Pancreas (tissue), 10 donors: ENCODE measurements around the gene SLC35E1. TPM values are rescaled to one million over a fixed set of nuclear protein-coding genes. Genes with fewer than 3 reads are reported as not detected.

Experiments
- ATAC-seq, 4 donors: fragments of 200-7000 bp; cut with Tn5 transposase; one replicate each; pipeline versions ENCODE4 v1.8.0 to v1.9.1; 2020; ENCODE audit warnings: mild to moderate bottlenecking in 4 of 4, moderate library complexity in 4 of 4
- DNase-seq, 6 donors: peaks; one replicate each; pipeline ENCODE4 v3.0.0-alpha.2; 2020
- FAIRE-seq: peaks from 2 replicates; lab custom pipeline; 2012; peaks lifted over from hg19 to GRCh38; lab: Jason Lieb, UNC
- H3K27ac ChIP-seq, 4 donors: fragments of 200-600 bp; sonication (generic); 1 replicate in 3 of 4; 2 replicates in 1 of 4; pipeline versions ENCODE4 v1.5.0 to v1.8.0; 2020
- H3K27me3 ChIP-seq, 4 donors: fragments of 200-600 bp; one replicate each; pipeline ENCODE4 v1.8.0; 2021
- H3K36me3 ChIP-seq, 3 donors: fragments of 200-600 bp; sonication (generic) in 1 of 3; one replicate each; pipeline versions ENCODE4 v1.5.0 to v1.8.0; 2020 to 2021
- H3K4me1 ChIP-seq, 3 donors: fragments of 200-600 bp; one replicate each; pipeline ENCODE4 v1.8.0; 2021
- H3K4me3 ChIP-seq, 4 donors: fragments of 200-600 bp; sonication (generic) in 2 of 4; one replicate each; pipeline versions ENCODE4 v1.5.0 to v1.8.0; 2020 to 2021
- H3K9me3 ChIP-seq, 4 donors: fragments of 200-600 bp; one replicate each; pipeline ENCODE4 v1.8.0; 2021
- WGBS, 2 donors: extraction: QIAGEN DNeasy Blood & Tissue Kit; methylation state at CpG; one replicate each; pipeline ENCODE4 v1.1.7; 2013; 5-methylcytosine and 5-hydroxymethylcytosine counted together
- intact Hi-C, 3 donors: fragments of 100-400 bp; cut with DNase I; formaldehyde crosslinking; loops; one replicate each; pipeline versions ENCODE4 v1.11.1 to v1.14.2; 2022
- polyA plus RNA-seq, 2 donors: library from polyadenylated mRNA; stranded (reverse); fragments of 200-250 nt; gene quantifications; one replicate each; pipeline ENCODE4 v1.2.3, GENCODE V29; 2013
- total RNA-seq, 6 donors: library from RNA; stranded (reverse); fragmentation: NEBNext Ultra II Directional in 4 of 6; extraction: Animal tissue kit (Norgen Biotek cat#: 25700) in 4 of 6; gene quantifications; one replicate each; pipeline versions ENCODE4 v1.2.1 to v1.2.4, GENCODE V29; 2021 to 2023
- TF ChIP-seq, protein P1 (sequence below), 4 donors: fragments of 200-600 bp; sonication (generic) in 3 of 4; IDR thresholded peaks; one replicate each; pipeline versions ENCODE4 v1.5.0 to v1.8.0; 2021; ENCODE audit warnings: antibody characterized with exemption in 4 of 4
- donor health status: healthy with polysubstance abuse.
- donor health status: DM: no; HTN: no; CAD: no; lungs with moderate emphysema.
- donor health status: DM: no; HTN: no; CAD: no.
- donor health status: control.
- donor health status: control.
- donor health status: Bipolar disorder and iron deficiency.
- donor health status: DM: yes; HTN: yes; CAD: no.
- donor health status: DM: no; HTN: no; CAD: no.
- donor health status: DM: no; HTN: no; CAD: no.
- donor health status: DM: yes; HTN: yes; CAD: no.

The SLC35E1 gene
- total and polyA plus RNA-seq, 8 donors = 22.9 to 42.1 (median 34.0) TPM

GRCh38 chr19:16584248-16585093 is 12.3 kb upstream of the SLC35E1 start:
- TF ChIP-seq, protein P1, sequence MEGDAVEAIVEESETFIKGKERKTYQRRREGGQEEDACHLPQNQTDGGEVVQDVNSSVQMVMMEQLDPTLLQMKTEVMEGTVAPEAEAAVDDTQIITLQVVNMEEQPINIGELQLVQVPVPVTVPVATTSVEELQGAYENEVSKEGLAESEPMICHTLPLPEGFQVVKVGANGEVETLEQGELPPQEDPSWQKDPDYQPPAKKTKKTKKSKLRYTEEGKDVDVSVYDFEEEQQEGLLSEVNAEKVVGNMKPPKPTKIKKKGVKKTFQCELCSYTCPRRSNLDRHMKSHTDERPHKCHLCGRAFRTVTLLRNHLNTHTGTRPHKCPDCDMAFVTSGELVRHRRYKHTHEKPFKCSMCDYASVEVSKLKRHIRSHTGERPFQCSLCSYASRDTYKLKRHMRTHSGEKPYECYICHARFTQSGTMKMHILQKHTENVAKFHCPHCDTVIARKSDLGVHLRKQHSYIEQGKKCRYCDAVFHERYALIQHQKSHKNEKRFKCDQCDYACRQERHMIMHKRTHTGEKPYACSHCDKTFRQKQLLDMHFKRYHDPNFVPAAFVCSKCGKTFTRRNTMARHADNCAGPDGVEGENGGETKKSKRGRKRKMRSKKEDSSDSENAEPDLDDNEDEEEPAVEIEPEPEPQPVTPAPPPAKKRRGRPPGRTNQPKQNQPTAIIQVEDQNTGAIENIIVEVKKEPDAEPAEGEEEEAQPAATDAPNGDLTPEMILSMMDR (IDR thresholded peaks at IDR 0.05) = no peak
- FAIRE-seq (no peak), DNase-seq (peak in 5 of 6 donors; percentile 67 to 77 (median 74)), ATAC-seq (peak; percentile 62 to 81 (median 73))
- H3K27ac ChIP-seq = peak overlapping the region; percentile 4 to 74 (median 52)
- peaks cover 32 to 73% (median 32%) of the 10 kb centered on the region in 3 donors for H3K4me1 ChIP-seq
- peak overlapping the region in 1 of 4 donors; percentile 8 for H3K4me3 ChIP-seq
- no peaks in the 10 kb centered on the region for H3K36me3 ChIP-seq
- WGBS, 2 donors = 14 to 25% methylated on average over 15 of the region's 15 CpGs
- H3K27me3 ChIP-seq = no peaks in the 10 kb centered on the region
- H3K9me3 ChIP-seq = no peaks in the 10 kb centered on the region
- intact Hi-C loops = no loop called here

GRCh38 chr19:16582486-16583261 is 10.5 kb upstream of the SLC35E1 start:
- Histone ChIP-seq H3K9me3 (no peaks in the 10 kb centered on the region), H3K4me1 (peaks cover 15 to 59% (median 20%) of the 10 kb centered on the region in 3 donors), H3K36me3 (no peaks in the 10 kb centered on the region), H3K27ac (peak overlapping the region in 2 of 4 donors; percentile 7 to 71), H3K4me3 (no peak overlapping the region), H3K27me3 (no peaks in the 10 kb centered on the region)
- intact Hi-C loops = no loop called here
- 83 to 87% methylated on average over 9 to 10 of the region's 10 CpGs for WGBS, 2 donors
- FAIRE-seq (no peak), DNase-seq (no peak), ATAC-seq (no peak)
- TF ChIP-seq, protein P1 (IDR thresholded peaks at IDR 0.05) = no peak

- H3K4me1 ChIP-seq = peaks cover 14 to 52% (median 15%) of the 10 kb centered on the region in 3 donors
- 60% methylated on average over 6 of the region's 6 CpGs for WGBS, 2 donors
These were observed 9.7 kb upstream of the SLC35E1 start for GRCh38 chr19:16581971-16582343.

GRCh38 chr19:16581145-16581970 is 9.1 kb upstream of the SLC35E1 start:
- no peak overlapping the region for H3K4me3 ChIP-seq
- TF ChIP-seq, protein P1 (IDR thresholded peaks at IDR 0.05) = no peak
- H3K9me3 ChIP-seq = no peaks in the 10 kb centered on the region
- H3K4me1 ChIP-seq = peaks cover 14 to 46% (median 15%) of the 10 kb centered on the region in 3 donors
- peak overlapping the region; percentile 7 to 71 (median 28) for H3K27ac ChIP-seq
- intact Hi-C loops = no loop called here
- peak; percentile 10 to 61 (median 42) for ATAC-seq
- peak in 2 of 6 donors; percentile 45 to 59 for DNase-seq
- H3K27me3 ChIP-seq = no peaks in the 10 kb centered on the region
- peaks cover 0 to 9% (median 4%) of the 10 kb centered on the region in 3 donors for H3K36me3 ChIP-seq
- FAIRE-seq = no peak
- 37 to 46% methylated on average over 12 of the region's 12 CpGs for WGBS, 2 donors

More at GRCh38 chr19:16581971-16582343, 9.7 kb upstream of the SLC35E1 start:
- DNase-seq (no peak), FAIRE-seq (no peak), ATAC-seq (peak in 2 of 4 donors; percentile 25 to 33)
- intact Hi-C loops = no loop called here
- H3K36me3 ChIP-seq = peaks cover 0 to 3% (median 0%) of the 10 kb centered on the region in 3 donors
- no peaks in the 10 kb centered on the region for H3K9me3 ChIP-seq
- TF ChIP-seq, protein P1 (IDR thresholded peaks at IDR 0.05) = no peak
- no peak overlapping the region for H3K4me3 ChIP-seq
- H3K27ac ChIP-seq = peak overlapping the region; percentile 7 to 71 (median 16)
- no peaks in the 10 kb centered on the region for H3K27me3 ChIP-seq
